Measurements from ENCODE around the gene KRT10.

- TF ChIP-seq EP300 (IDR thresholded peaks at IDR 0.05): no peak
- TF ChIP-seq RFX5 (IDR thresholded peaks at IDR 0.05): no peak
- no peak for TF ChIP-seq HES2 (IDR thresholded peaks at IDR 0.05)
- TF ChIP-seq MYC (IDR thresholded peaks at IDR 0.05; ENCODE audit: borderline replicate concordance, low read length): no peak
- no peak for TF ChIP-seq FOSL2 (IDR thresholded peaks at IDR 0.05)
- TF ChIP-seq FOSL2 (CRISPR knock-in tag; IDR thresholded peaks at IDR 0.05): no peak
- TF ChIP-seq, protein P1, sequence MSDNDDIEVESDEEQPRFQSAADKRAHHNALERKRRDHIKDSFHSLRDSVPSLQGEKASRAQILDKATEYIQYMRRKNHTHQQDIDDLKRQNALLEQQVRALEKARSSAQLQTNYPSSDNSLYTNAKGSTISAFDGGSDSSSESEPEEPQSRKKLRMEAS (IDR thresholded peaks at IDR 0.05): no peak
- TF ChIP-seq ZFP36 (IDR thresholded peaks at IDR 0.05; ENCODE audit: borderline replicate concordance, partially characterized antibody): no peak
- TF ChIP-seq, protein P2, sequence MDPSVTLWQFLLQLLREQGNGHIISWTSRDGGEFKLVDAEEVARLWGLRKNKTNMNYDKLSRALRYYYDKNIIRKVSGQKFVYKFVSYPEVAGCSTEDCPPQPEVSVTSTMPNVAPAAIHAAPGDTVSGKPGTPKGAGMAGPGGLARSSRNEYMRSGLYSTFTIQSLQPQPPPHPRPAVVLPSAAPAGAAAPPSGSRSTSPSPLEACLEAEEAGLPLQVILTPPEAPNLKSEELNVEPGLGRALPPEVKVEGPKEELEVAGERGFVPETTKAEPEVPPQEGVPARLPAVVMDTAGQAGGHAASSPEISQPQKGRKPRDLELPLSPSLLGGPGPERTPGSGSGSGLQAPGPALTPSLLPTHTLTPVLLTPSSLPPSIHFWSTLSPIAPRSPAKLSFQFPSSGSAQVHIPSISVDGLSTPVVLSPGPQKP (IDR thresholded peaks at IDR 0.05; ENCODE audit: low read depth, low read length): no peak
- TF ChIP-seq CTCF (IDR thresholded peaks at IDR 0.05): no peak
These were observed 6.1 kb upstream of the KRT10 start for GRCh38 chr17:40828454-40829044.
